Vagina (tissue), 2 donors: ENCODE measurements around the gene POFUT1. TPM values are rescaled to one million over a fixed set of nuclear protein-coding genes. Genes with fewer than 3 reads are reported as not detected.

ENCODE experiments used
- DNase-seq, 2 donors: peaks; one replicate each; pipeline ENCODE4 v3.0.0-alpha.2; 2017; ENCODE audit errors: extremely low spot score in 2 of 2
- H3K27ac ChIP-seq: fragments of 200-600 bp; sonication (generic); one replicate; pipeline ENCODE4 v1.5.1; 2019
- H3K27me3 ChIP-seq: fragments of 200-600 bp; sonication (generic); one replicate; pipeline ENCODE4 v1.5.1; 2019
- H3K36me3 ChIP-seq, 2 donors: fragments of 200-600 bp; sonication (generic); one replicate each; pipeline ENCODE4 v1.5.1; 2017 to 2019
- H3K4me1 ChIP-seq: fragments of 200-600 bp; sonication (generic); one replicate; pipeline ENCODE4 v1.5.1; 2019
- H3K4me3 ChIP-seq, 2 donors: fragments of 200-600 bp; sonication (generic); 1 replicate in 1 of 2; 2 replicates in 1 of 2; pipeline ENCODE4 v1.5.1; 2016 to 2019
- H3K9me3 ChIP-seq: fragments of 200-600 bp; sonication (generic); one replicate; pipeline ENCODE4 v1.5.1; 2019
- POLR2A ChIP-seq, 2 donors: fragments of 450-650 bp; IDR thresholded peaks; one replicate each; pipeline ENCODE4 v1.6.1; 2017; ENCODE audit warnings: antibody characterized with exemption in 2 of 2, mild to moderate bottlenecking in 2 of 2, moderate library complexity in 2 of 2
- POLR2AphosphoS5 ChIP-seq, 2 donors: sonication (generic); formaldehyde crosslinking; IDR thresholded peaks; one replicate each; pipeline ENCODE4 v1.9.0; 2017; ENCODE audit warnings: antibody characterized with exemption in 2 of 2, mild to moderate bottlenecking in 2 of 2, low read depth in 1 of 2; ENCODE audit not compliant: insufficient read depth in 1 of 2
- intact Hi-C: fragments of 100-400 bp; cut with DNase I; formaldehyde crosslinking; loops from one replicate; pipeline ENCODE4 v1.15.1; 2023
- total RNA-seq: library from RNA; depleted of rRNA; stranded (reverse); fragments of >200 nt; gene quantifications from one replicate; pipeline ENCODE4 v1.2.3, GENCODE V29; 2016
- TF ChIP-seq, protein P1 (sequence below), 3 experiments: fragments of 450-650 bp in 2 of 3; fragments of 200-600 bp in 1 of 3; sonication (generic) in 1 of 3; IDR thresholded peaks; one replicate each; pipeline ENCODE4 v1.5.1; 2017 to 2019; ENCODE audit warnings: antibody characterized with exemption in 3 of 3, mild to moderate bottlenecking in 2 of 3, moderate library complexity in 2 of 3

The POFUT1 gene
- total RNA-seq, 1 donor from 2014 or later: 27.7 TPM

DNA sequence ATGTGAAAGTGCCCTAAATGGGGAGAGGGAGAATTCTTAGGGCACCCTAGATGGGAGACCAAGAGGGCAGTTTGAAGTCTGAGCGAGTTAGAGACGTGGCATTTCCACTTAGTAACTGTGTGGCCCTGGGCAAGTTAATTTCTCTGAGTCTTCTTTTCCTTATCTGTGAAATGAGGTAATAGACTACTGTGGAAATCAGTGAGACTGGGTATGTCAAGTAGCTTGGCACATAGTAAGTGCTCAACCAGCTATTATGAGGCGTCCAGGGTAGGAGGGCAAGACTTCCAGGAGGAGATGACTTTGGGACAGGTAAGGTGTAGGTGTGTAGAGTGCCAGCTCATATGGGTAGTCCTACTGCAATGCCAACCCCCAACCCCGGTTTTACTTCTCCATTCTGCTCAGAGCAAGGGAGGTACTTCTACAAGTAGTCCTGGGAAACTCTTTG, 70.5 kb downstream of the POFUT1 start:
- no peaks in the 10 kb centered on the region for H3K27me3 ChIP-seq
- TF ChIP-seq, protein P1, sequence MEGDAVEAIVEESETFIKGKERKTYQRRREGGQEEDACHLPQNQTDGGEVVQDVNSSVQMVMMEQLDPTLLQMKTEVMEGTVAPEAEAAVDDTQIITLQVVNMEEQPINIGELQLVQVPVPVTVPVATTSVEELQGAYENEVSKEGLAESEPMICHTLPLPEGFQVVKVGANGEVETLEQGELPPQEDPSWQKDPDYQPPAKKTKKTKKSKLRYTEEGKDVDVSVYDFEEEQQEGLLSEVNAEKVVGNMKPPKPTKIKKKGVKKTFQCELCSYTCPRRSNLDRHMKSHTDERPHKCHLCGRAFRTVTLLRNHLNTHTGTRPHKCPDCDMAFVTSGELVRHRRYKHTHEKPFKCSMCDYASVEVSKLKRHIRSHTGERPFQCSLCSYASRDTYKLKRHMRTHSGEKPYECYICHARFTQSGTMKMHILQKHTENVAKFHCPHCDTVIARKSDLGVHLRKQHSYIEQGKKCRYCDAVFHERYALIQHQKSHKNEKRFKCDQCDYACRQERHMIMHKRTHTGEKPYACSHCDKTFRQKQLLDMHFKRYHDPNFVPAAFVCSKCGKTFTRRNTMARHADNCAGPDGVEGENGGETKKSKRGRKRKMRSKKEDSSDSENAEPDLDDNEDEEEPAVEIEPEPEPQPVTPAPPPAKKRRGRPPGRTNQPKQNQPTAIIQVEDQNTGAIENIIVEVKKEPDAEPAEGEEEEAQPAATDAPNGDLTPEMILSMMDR (IDR thresholded peaks at IDR 0.05): no peak
- no peak for TF ChIP-seq POLR2A (IDR thresholded peaks at IDR 0.05)
- TF ChIP-seq POLR2AphosphoS5 (IDR thresholded peaks at IDR 0.05; ENCODE audit: insufficient read depth in 1 of 2, low read depth in 1 of 2): no peak
- no peaks in the 10 kb centered on the region for H3K9me3 ChIP-seq
- peak overlapping the region; percentile 81 to 100 for H3K4me3 ChIP-seq
- H3K4me1 ChIP-seq: peaks cover 32% of the 10 kb centered on the region
- peak overlapping the region; percentile 77 for H3K27ac ChIP-seq
- H3K36me3 ChIP-seq: no peaks in the 10 kb centered on the region
- intact Hi-C loops: no loop called here
- no peak for DNase-seq

DNA sequence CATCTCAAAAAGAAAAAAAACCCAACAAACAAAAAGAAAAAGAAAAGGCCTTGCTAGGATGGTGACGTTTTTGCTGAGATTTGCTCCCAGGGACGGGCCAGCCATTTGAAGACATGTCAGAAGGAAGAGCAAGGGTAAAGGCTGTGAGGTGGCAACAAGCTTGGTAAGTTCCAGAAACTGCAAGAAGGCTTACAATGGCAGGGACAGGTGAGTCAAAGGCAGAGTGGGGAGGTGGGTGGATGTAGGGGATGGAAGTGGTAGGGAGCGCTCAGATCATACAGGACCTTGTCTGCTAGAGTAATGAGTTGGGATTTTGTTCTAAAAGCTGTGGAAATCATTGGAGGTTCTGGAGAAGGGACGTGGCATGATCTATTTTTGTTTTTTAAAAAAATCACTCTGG, 74.0 kb downstream of the POFUT1 start:
- no peak for DNase-seq
- Histone ChIP-seq H3K27ac (no peak overlapping the region), H3K9me3 (no peaks in the 10 kb centered on the region), H3K36me3 (no peaks in the 10 kb centered on the region), H3K4me1 (peaks cover 48% of the 10 kb centered on the region), H3K27me3 (no peaks in the 10 kb centered on the region), H3K4me3 (no peak overlapping the region)
- TF ChIP-seq, protein P1 (IDR thresholded peaks at IDR 0.05): no peak
- TF ChIP-seq POLR2A (IDR thresholded peaks at IDR 0.05) (no peak), POLR2AphosphoS5 (IDR thresholded peaks at IDR 0.05; ENCODE audit: insufficient read depth in 1 of 2, low read depth in 1 of 2) (no peak)
- intact Hi-C loops: no loop called here

DNA sequence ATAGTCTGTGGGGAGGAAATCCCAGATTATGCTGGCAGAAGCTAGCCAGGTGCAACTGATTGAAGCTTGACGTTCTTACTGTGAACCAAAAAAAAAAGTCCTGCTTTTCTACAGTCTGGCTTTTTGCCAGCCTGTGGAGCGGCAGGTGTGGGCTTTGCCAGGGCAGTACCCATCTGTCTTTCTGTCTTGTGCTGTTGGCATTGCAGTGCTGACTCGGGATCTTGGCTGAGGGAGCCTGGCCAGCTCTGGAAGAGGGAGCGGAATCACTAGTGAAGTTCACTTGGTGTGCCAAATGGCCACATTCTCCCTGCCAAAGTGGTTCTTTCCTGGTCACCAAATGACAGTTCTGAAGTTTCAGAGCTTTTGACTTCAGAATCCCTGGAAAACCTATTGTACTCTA, 74.8 kb downstream of the POFUT1 start:
- H3K36me3 ChIP-seq: no peaks in the 10 kb centered on the region
- H3K9me3 ChIP-seq: no peaks in the 10 kb centered on the region
- no peaks in the 10 kb centered on the region for H3K27me3 ChIP-seq
- H3K4me3 ChIP-seq: no peak overlapping the region
- peaks cover 43% of the 10 kb centered on the region for H3K4me1 ChIP-seq
- DNase-seq: no peak
- H3K27ac ChIP-seq: no peak overlapping the region
- intact Hi-C loops: no loop called here
- TF ChIP-seq, protein P1 (IDR thresholded peaks at IDR 0.05): no peak
- no peak for TF ChIP-seq POLR2AphosphoS5 (IDR thresholded peaks at IDR 0.05; ENCODE audit: insufficient read depth in 1 of 2, low read depth in 1 of 2)
- no peak for TF ChIP-seq POLR2A (IDR thresholded peaks at IDR 0.05)

DNA sequence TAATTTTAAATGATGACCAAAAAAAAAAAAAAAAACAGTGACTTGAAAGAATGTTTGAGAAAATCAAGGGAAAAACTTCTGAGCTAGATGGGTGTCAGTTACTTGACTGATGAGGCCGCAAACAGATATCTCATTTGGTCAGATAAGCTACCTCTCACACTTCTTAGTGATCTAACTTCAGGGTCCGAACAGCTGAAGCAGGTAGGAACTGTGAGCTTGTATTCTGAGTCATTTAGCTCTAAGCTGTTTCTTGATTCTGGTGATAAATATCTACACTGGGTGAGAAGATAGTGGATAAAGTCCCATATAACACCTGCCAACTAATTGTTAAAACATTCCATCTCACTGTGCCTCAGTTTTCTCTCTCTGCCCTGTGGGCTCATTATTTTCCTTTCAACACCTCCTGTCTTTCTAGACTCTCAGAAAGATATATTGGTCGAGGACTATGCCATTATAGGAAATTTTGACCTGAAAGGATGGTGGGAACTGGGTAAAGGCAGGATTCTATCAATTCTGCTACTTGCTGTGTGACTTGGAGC, 77.5 kb downstream of the POFUT1 start:
- H3K4me3 ChIP-seq: no peak overlapping the region
- intact Hi-C loops: no loop called here
- H3K9me3 ChIP-seq: no peaks in the 10 kb centered on the region
- no peak for DNase-seq
- no peak for TF ChIP-seq POLR2A (IDR thresholded peaks at IDR 0.05)
- no peak for TF ChIP-seq POLR2AphosphoS5 (IDR thresholded peaks at IDR 0.05; ENCODE audit: insufficient read depth in 1 of 2, low read depth in 1 of 2)
- TF ChIP-seq, protein P1 (IDR thresholded peaks at IDR 0.05): no peak
- H3K4me1 ChIP-seq: peaks cover 30% of the 10 kb centered on the region
- no peaks in the 10 kb centered on the region for H3K27me3 ChIP-seq
- H3K27ac ChIP-seq: peak overlapping the region; percentile 18
- no peaks in the 10 kb centered on the region for H3K36me3 ChIP-seq

DNA sequence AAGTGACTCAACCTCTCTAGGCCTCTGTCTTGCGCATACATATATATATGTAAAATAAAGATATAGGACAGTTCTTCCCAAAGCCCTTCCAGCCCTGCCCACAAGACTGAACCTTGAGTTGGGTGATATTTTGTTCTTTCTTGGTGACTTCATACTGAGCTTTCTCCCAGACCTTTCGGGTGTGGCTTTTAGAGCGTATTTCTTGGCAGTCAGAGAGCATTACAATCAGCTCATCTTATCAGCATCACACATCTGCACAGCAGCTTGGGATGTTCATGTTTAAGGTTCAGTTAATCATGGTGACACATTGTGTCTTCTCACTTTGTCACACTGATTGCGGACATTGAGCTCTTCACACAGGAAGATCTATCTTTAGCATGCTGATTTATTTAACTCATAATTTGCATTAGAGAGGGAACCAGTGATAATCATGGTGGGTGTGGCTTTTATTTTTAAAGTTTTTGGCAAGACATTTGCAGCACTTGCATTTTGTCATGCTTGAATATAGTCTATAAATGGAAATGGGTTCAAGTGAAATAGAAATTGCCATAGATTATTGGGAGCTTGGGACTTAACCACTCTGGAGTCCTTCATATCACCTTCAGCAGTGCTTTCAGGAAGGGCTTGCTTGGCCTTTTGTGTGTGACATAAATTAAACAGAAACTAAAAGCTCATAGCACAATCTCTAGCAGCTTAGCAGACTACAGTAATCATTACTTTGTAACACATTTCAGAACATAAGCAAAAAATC, 78.1 kb downstream of the POFUT1 start:
- DNase-seq: no peak
- H3K4me1 ChIP-seq: peaks cover 30% of the 10 kb centered on the region
- peak overlapping the region; percentile 18 for H3K27ac ChIP-seq
- no peaks in the 10 kb centered on the region for H3K27me3 ChIP-seq
- intact Hi-C loops: no loop called here
- no peaks in the 10 kb centered on the region for H3K9me3 ChIP-seq
- TF ChIP-seq POLR2AphosphoS5 (IDR thresholded peaks at IDR 0.05; ENCODE audit: insufficient read depth in 1 of 2, low read depth in 1 of 2): no peak
- TF ChIP-seq, protein P1 (IDR thresholded peaks at IDR 0.05): no peak
- TF ChIP-seq POLR2A (IDR thresholded peaks at IDR 0.05): no peak
- H3K4me3 ChIP-seq: no peak overlapping the region
- H3K36me3 ChIP-seq: no peaks in the 10 kb centered on the region
